NOMO-1 treated with dmso at 0.1 percent for 144 hours (cell line): ENCODE results near the gene PI4KA.
"Not testable (repeated sequence)": the region's sequence is repeated elsewhere in the genome, so short reads cannot be mapped to it uniquely, and the experiment has no call there.

Experiments
- DNase-seq: peaks from one replicate; lab custom pipeline; 2025; ENCODE audit not compliant: unreplicated experiment; lab: John Stamatoyannopoulos, UW

PI4KA gene

DNA sequence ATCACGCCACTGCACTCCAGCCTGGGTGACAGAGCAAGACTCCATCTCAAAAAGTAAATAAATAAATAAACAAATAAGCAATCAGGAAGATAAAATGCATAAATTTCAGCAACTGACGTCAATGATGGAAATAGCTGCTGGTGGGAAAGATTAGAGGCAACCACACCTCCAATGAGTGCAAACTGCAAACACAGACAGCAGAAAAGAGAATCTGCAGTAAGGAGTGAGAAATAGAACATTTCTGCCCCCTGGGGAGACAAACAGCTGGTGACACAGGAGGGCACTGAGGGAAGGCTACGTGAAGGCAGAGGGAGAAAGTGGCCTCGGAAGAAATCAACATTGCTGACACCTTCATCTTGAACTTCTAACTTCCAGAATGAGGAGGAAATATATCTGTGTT lies 6.5 kb downstream of the PI4KA start:
- no peak for DNase-seq

GRCh38 chr22:20847318-20847822 lies 11.2 kb downstream of the PI4KA start:
- DNase-seq, result no peak

DNA sequence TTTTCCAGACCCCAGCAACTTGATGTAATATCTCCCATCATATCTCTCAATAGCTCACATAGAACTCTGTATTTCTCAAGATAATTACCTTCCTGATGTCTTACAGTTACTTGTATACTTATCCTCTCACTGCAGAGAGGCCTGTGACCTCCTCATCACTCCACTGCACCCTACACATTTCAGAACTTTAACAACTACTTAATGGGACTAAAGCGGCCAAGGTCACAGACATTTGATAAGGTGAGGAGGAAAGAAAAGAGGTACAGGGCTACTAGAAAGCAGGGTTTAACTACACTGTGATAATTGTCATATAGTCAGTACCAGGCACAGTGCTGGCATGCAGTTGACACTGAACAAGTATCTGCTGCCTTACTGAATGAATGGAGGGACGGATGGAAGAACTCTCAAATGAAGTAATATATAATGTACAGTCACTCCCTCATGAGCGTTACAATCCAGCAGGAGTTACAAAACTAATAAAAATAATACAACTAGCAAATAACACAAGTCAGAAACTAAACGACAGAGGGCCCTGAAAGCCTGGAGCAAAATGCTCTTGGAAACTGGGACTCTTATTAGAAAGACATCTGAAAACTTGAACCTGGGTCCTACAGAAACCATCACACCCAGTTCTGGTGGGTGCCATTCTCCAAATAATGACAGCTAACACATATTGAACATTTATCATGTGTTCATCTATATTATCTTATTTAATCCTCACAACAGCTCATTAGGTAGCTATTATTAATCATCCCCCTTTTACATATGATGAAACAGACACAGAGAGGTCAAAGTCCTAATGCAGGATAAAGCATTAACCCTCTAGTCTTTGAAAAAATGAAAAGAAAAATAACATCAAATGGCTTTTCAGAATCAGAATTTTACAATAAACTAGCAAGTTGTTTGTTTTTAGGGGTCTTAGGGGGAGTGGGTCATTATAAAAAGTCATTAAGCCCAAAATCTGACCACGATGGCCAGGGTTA lies 14.3 kb downstream of the PI4KA start:
- DNase-seq, result no peak

DNA sequence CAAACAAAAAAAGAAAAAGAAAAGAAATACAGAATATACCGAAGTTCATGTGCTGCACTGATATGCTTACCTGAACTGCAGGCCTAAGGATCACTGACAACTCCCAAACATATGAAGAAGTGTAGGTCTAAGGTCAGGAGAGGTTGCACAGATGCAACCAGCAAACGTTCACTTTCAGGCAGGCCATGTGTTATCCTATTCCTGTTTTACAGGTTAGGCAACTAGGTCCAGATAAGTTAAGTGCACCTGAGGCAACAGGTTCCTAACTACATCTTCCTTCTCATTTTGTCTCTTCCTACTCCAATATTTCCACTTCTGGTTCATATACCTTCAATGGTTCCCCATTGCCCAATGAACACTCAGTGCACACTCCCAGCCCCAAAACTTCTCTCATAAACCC lies 15.1 kb downstream of the PI4KA start:
- no peak for DNase-seq

DNA sequence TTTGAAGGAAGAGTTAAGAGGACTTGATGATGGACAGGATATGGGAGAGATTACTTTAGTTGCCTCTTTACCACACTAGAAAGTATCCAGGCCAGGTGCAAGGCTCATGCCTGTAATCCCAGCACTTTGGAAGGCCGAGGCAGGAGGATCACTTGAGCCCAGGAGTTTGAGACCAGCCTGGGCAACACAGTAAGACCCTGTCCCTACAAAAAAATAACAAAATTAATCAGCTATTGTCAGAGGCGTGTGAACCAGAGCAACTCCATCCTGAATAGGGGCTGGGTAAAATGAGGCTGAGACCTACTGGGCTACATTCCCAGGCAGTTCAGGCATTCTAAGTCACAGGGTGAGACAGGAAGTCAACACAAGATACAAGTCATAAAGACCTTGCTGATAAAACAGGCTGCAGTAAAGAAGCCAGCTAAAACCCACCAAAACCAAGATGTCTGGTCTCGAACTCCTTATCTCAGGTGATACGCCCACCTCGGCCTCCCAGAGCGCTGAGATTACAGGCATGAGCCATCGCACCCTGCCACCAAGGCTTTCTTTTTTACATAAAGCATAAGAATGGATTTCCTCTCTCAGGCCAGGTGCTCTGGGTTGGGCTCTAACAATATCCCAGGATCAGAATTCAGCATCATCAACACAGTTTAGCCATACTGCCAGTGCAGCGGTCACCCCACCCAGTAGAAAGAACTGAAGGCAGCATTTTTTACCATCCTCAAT lies 17.8 kb downstream of the PI4KA start:
- no peak for DNase-seq

DNA sequence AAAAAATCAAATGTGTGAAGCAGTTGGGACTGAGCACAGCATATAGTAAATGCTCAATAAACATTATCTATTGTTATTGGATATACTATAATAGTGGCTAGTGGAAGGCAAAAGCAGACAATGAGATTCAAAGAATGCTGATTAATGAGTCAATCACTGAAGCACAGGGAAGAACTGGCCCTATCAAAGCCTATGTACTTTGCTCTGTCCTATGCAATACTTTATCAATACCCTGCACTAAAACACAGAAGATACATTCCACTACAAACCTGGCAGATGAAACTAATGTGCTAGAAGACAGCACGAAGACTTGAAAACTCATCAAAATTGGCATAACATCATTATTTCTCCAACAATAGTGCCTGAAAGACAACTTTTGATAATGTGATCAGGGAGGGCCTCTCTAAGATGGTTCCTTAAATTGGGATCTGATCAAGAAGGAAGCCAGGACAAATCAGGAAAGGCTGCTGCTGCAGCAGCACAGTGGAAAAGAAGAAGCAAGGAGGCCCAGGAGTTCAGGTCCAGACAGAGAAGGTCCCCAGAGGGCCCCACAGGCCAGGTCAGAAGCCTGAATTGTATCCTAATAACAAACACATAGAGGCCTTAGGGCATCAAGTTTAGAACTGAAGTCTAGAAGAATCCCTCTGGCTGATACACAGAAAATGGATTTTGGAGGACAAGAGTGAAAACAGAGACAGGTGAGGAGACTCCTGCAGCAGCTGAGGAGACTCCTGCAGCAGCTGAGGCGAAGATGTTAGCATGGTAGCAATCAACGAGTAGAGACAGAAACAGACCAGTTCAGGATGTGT lies 18.6 kb downstream of the PI4KA start:
- no peak for DNase-seq

DNA sequence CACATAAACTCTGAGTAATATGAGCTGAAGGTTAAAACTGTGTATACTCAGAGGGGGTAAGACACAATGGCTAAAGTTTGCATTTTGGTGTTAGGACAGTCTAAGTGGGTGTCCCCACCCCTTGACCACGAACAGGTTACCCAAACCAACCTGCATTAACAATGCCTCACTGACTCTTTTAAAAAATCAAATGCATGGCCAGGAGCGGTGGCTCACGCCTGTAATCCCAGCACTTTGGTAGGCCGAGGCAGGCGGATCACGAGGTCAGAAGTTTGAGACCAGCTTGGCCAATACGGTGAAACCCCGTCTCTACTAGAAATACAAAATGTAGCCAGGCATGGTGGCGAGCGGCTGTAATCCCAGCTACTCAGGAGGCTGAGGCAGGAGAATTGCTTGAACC lies 19.3 kb downstream of the PI4KA start:
- not testable (repeated sequence) for DNase-seq

- DNase-seq, result no peak
Observed at GRCh38 chr22:20836987-20837823, 21.4 kb downstream of the PI4KA start.

- no peak for DNase-seq
Observed at GRCh38 chr22:20834725-20835124, 23.9 kb downstream of the PI4KA start.

- DNase-seq, result no peak
Observed at GRCh38 chr22:20834206-20834605, 24.4 kb downstream of the PI4KA start.

- no peak for DNase-seq
Observed at GRCh38 chr22:20833225-20833665, 25.4 kb downstream of the PI4KA start.

GRCh38 chr22:20829491-20830134 lies 29.0 kb downstream of the PI4KA start:
- DNase-seq, result no peak

GRCh38 chr22:20826373-20827152 lies 32.0 kb downstream of the PI4KA start:
- DNase-seq, result not testable (repeated sequence)

GRCh38 chr22:20825624-20826023 lies 33.0 kb downstream of the PI4KA start:
- DNase-seq, result no peak

DNA sequence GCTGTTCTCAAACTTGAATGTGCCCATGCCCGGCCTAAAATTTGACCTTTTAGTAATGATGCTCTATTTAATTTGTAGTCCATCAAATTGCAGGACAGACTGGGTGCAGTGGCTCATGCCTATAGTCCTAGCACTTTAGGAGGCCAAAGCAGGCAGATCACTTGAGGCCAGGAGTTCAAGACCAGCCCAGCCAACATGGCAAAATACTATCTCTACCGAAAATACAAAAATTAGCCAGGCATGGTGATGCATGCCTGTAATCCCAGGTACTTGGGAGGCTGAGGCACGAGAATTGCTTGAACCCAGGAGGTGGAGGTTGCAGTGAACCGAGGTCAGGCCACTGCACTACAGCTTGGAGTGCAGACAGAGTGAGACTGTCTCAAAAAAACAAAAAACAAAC lies 33.4 kb downstream of the PI4KA start:
- DNase-seq, result not testable (repeated sequence)

DNA sequence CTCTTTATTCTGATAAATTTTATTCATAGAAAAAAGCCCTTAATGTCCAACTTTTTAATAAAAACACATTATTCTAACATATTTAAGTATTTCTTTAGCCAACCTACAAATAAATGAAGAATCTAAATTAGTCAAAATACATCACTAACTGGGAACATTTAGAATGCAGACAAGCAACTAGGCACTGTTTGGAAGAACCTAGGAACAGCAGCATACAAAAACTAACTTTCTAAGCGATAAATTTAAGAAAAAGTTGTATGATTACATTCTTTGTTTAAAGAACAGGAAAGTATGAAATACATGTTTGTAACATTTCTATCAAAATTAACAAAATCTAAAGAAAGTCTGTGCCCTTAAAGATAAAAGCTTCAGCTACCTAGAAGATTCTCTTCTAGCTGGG lies 35.3 kb downstream of the PI4KA start:
- DNase-seq, result no peak

DNA sequence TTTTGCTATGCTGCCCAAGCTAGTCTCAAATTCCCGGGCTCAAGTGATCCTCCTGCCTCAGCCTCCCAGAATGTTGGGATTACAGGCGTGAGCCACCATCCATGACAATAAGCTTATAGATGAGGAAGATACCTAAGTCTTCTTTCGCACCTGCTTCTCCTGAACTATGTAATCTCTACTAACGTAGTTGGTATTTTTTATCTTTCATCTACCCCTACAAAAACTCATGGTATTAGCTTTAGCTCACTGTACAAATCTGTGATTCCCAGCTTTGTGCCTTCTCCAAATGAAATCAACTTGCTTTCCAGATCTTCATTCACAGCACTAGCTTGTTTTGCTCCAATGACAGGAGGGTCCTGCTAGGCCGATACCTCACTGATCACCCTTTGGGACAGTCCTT lies 36.4 kb downstream of the PI4KA start:
- no peak for DNase-seq

DNA sequence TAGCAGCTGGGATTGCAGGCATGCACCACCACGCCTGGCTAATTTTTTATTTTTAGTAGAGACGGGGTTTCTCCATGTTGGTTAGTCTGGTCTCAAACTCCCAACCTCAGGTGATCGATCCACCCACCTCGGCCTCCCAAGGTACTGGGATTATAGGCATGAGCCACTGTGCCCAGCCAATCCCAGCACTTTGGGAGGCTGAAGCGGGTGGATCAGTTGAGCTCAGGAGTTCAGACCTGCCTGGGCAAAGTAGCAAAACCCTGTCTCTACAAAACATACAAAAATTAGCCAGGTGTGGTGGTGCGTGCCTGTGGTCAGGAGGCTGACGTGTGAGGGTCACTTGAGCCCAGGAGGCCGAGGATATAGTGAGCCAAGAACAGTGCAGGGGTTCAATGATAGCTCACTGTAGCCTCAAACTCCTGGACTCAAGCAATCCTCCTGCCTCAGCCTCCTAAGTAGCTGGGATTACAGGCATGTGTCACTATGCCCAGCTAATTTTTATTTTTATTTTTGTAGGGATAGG lies 36.8 kb downstream of the PI4KA start:
- DNase-seq, result not testable (repeated sequence)

DNA sequence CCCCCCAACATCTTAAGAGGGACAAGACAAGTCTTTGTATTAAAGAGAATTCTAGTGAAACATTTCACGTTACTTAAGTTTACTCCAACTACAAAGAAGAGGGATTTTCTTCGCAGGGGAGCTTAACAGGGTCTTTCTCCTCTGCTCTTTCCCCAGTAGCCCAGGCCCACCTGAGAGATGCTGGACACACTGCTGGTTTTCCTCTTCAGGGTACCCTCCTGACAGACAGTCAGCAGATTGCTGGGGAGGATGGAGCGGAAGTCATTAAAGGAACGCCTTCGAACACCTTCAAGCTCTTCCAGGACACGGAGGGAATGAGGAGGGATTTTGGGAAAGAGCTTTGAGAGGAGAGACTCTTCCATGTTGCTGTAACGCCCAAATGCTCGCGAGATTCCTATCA lies 39.1 kb downstream of the PI4KA start:
- DNase-seq, result no peak
